Measurements from ENCODE around the gene CENPP.

Gene CENPP

GRCh38 chr9:92504881-92505280 is 179.1 kb downstream of the CENPP start:
- ChIA-PET POLR2A (no interaction called here), CTCF (interaction anchor here (1.8 kb wide), 1 partner anchor 10 kb away, joined by 6 read pairs; no protein-coding TSS in a partner anchor)
- TF ChIP-seq CTCF (IDR thresholded peaks at IDR 0.05; ENCODE audit: control extremely low read depth, extremely low read depth, low read depth, missing control alignments) = no peak
- DNase-seq (ENCODE audit: extremely low spot score) = no peak

- no peak for DNase-seq (ENCODE audit: extremely low spot score)
- CTCF ChIA-PET = no interaction called here
- POLR2A ChIA-PET = no interaction called here
- TF ChIP-seq CTCF (IDR thresholded peaks at IDR 0.05; ENCODE audit: control extremely low read depth, extremely low read depth, low read depth, missing control alignments) = no peak
These were observed 180.6 kb downstream of the CENPP start for GRCh38 chr9:92506184-92506857.

- ChIA-PET POLR2A (no interaction called here), CTCF (interaction anchor here (1.0 kb wide), 1 partner anchor 11 kb away, joined by 3 read pairs; no protein-coding TSS in a partner anchor)
- no peak for TF ChIP-seq CTCF (IDR thresholded peaks at IDR 0.05; ENCODE audit: control extremely low read depth, extremely low read depth, low read depth, missing control alignments)
- DNase-seq (ENCODE audit: extremely low spot score) = no peak
These were observed 181.3 kb downstream of the CENPP start for GRCh38 chr9:92507005-92507404.

- ChIA-PET CTCF (interaction anchor here (1.0 kb wide), 1 partner anchor 11 kb away, joined by 3 read pairs; no protein-coding TSS in a partner anchor), POLR2A (no interaction called here)
These were observed 181.7 kb downstream of the CENPP start for GRCh38 chr9:92507496-92507895.

GRCh38 chr9:92508018-92508820 is 182.5 kb downstream of the CENPP start:
- TF ChIP-seq CTCF (IDR thresholded peaks at IDR 0.05; ENCODE audit: control extremely low read depth, extremely low read depth, low read depth, missing control alignments) = no peak
- ChIA-PET CTCF (interaction anchor here (1.0 kb wide), 1 partner anchor 10 kb away, joined by 3 read pairs; no protein-coding TSS in a partner anchor), POLR2A (no interaction called here)
- DNase-seq (ENCODE audit: extremely low spot score) = no peak

More at GRCh38 chr9:92507496-92507895, 181.7 kb downstream of the CENPP start:
- TF ChIP-seq CTCF (IDR thresholded peaks at IDR 0.05; ENCODE audit: control extremely low read depth, extremely low read depth, low read depth, missing control alignments) = no peak
- no peak for DNase-seq (ENCODE audit: extremely low spot score)

- TF ChIP-seq CTCF (IDR thresholded peaks at IDR 0.05; ENCODE audit: control extremely low read depth, extremely low read depth, low read depth, missing control alignments) = no peak
- no peak for DNase-seq (ENCODE audit: extremely low spot score)
- ChIA-PET CTCF (no interaction called here), POLR2A (no interaction called here)
These were observed 183.3 kb downstream of the CENPP start for GRCh38 chr9:92509050-92509449.
